Right atrium auricular region (tissue), 2 donors: ENCODE measurements around the gene HHLA2. TPM values are rescaled to one million over a fixed set of nuclear protein-coding genes. Genes with fewer than 3 reads are reported as not detected.
"Not testable (repeated sequence)": the region's sequence is repeated elsewhere in the genome, so short reads cannot be mapped to it uniquely, and the experiment has no call there.

Experiments
- DNase-seq: peaks from one replicate; pipeline ENCODE4 v3.0.0-alpha.2; 2019; ENCODE audit warnings: low spot score
- H3K27ac ChIP-seq, 2 donors: fragments of 200-600 bp; sonication (generic); 1 replicate in 1 of 2; 2 replicates in 1 of 2; pipeline ENCODE4 v1.5.1; 2016 to 2019
- H3K27me3 ChIP-seq, 2 donors: fragments of 200-600 bp; sonication (generic); one replicate each; pipeline versions ENCODE4 v1.5.1 to v1.6.0; 2017 to 2019
- H3K36me3 ChIP-seq: fragments of 200-600 bp; sonication (generic); one replicate; pipeline ENCODE4 v1.5.1; 2016
- H3K4me1 ChIP-seq, 2 donors: fragments of 200-600 bp; sonication (generic); one replicate each; pipeline versions ENCODE4 v1.5.1 to v1.6.0; 2017 to 2019
- H3K4me3 ChIP-seq, 2 donors: fragments of 200-600 bp; sonication (generic); 1 replicate in 1 of 2; 2 replicates in 1 of 2; pipeline ENCODE4 v1.5.1; 2017 to 2019; ENCODE audit warnings: mild to moderate bottlenecking in 1 of 2, moderate library complexity in 1 of 2
- H3K9me3 ChIP-seq, 2 donors: fragments of 200-600 bp; sonication (generic); one replicate each; pipeline ENCODE4 v1.5.1; 2019
- total RNA-seq, 2 donors: library from RNA; depleted of rRNA; stranded (reverse); fragments of >200 nt; gene quantifications; one replicate each; pipeline ENCODE4 v1.1.0, GENCODE V29; 2016
- TF ChIP-seq, protein P1 (sequence below), 2 donors: fragments of 200-600 bp; sonication (generic); IDR thresholded peaks; one replicate each; pipeline ENCODE4 v1.5.1; 2019; ENCODE audit warnings: antibody characterized with exemption in 2 of 2

Gene HHLA2, protein sequence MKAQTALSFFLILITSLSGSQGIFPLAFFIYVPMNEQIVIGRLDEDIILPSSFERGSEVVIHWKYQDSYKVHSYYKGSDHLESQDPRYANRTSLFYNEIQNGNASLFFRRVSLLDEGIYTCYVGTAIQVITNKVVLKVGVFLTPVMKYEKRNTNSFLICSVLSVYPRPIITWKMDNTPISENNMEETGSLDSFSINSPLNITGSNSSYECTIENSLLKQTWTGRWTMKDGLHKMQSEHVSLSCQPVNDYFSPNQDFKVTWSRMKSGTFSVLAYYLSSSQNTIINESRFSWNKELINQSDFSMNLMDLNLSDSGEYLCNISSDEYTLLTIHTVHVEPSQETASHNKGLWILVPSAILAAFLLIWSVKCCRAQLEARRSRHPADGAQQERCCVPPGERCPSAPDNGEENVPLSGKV
- total RNA-seq: not detected

DNA sequence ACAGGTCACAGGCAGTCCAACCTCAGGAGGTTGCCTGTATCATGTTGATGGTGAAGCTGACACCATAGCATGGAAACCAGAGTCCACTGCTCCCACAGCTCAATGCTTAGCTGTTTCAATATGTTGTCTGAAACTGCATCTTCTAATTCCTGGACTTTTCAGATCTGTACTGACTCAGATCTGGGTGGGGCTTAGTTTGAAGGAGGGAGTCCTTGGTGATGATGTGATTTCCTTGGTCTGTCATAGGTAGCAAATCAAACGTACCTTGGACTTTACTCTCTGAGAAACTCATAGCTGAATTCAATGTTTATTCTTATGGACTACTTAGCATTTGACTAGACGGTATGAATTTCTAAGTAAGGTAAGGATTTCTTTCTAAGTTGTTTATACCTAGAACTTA is at the start of gene HHLA2:
Gene HHLA2 (plus strand): TSS at position 310 of the 400 bp plus-strand sequence. CDS start 55,266 bp downstream, outside the sequence.
- DNase-seq: no peak
- no peaks in the 10 kb centered on the region for H3K4me1 ChIP-seq
- H3K4me3 ChIP-seq: no peak within 1 kb of the TSS
- H3K27me3 ChIP-seq: no peaks in the 10 kb centered on the region
- H3K9me3 ChIP-seq: no peaks in the 10 kb centered on the region
- TF ChIP-seq, protein P1, sequence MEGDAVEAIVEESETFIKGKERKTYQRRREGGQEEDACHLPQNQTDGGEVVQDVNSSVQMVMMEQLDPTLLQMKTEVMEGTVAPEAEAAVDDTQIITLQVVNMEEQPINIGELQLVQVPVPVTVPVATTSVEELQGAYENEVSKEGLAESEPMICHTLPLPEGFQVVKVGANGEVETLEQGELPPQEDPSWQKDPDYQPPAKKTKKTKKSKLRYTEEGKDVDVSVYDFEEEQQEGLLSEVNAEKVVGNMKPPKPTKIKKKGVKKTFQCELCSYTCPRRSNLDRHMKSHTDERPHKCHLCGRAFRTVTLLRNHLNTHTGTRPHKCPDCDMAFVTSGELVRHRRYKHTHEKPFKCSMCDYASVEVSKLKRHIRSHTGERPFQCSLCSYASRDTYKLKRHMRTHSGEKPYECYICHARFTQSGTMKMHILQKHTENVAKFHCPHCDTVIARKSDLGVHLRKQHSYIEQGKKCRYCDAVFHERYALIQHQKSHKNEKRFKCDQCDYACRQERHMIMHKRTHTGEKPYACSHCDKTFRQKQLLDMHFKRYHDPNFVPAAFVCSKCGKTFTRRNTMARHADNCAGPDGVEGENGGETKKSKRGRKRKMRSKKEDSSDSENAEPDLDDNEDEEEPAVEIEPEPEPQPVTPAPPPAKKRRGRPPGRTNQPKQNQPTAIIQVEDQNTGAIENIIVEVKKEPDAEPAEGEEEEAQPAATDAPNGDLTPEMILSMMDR (IDR thresholded peaks at IDR 0.05): no peak
- H3K36me3 ChIP-seq: no peaks in the 10 kb centered on the region
- H3K27ac ChIP-seq: no peak within 1 kb of the TSS

- H3K4me3 ChIP-seq: no peak overlapping the region
- TF ChIP-seq, protein P1 (IDR thresholded peaks at IDR 0.05): no peak
- no peaks in the 10 kb centered on the region for H3K36me3 ChIP-seq
- no peaks in the 10 kb centered on the region for H3K27me3 ChIP-seq
- H3K27ac ChIP-seq: no peak overlapping the region
- H3K4me1 ChIP-seq: no peaks in the 10 kb centered on the region
- DNase-seq: no peak
- no peaks in the 10 kb centered on the region for H3K9me3 ChIP-seq
Measured at GRCh38 chr3:108250626-108251025, 45.7 kb upstream of the HHLA2 start.

DNA sequence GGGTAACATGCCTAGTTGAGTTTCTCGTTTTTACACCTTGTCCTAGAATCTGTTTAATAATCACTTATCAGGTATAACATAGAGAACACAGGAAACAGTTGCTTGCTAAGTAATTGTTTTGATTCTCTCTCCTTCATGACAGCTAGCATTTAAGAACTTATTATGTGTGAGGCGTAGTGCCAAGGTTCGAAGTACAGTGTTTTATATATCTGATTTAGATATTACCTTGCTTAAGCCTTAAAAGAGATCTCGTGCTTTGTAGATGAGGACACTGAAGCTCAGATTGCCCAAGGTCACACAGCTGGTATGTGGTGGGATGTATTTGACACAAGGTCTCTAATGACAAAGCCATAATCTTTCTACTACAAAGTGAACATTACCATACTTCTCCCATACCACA is 45.1 kb upstream of the HHLA2 start:
- H3K27me3 ChIP-seq: no peaks in the 10 kb centered on the region
- no peaks in the 10 kb centered on the region for H3K4me1 ChIP-seq
- DNase-seq: no peak
- H3K9me3 ChIP-seq: no peaks in the 10 kb centered on the region
- no peak overlapping the region for H3K4me3 ChIP-seq
- H3K27ac ChIP-seq: no peak overlapping the region
- no peaks in the 10 kb centered on the region for H3K36me3 ChIP-seq
- TF ChIP-seq, protein P1 (IDR thresholded peaks at IDR 0.05): no peak

DNA sequence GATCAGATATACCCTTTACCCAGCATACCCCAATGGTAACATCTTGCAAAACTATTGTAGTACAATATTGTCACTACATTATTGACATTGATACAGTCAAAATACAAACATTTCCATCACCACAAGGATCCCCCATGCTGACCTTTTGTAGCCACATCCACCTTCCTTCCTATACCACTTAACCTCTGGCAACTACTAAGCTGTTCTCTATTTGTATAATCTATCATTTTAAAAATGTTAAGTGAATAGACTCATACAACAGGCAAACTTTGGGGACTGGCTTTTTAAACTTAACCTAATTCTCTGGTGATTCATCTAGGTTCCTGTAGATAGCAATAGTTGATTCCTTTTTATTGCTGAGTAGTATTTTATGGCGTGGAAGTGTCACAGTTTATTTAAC is 44.5 kb upstream of the HHLA2 start:
- H3K4me1 ChIP-seq: no peaks in the 10 kb centered on the region
- H3K4me3 ChIP-seq: no peak overlapping the region
- H3K9me3 ChIP-seq: no peaks in the 10 kb centered on the region
- no peak overlapping the region for H3K27ac ChIP-seq
- no peaks in the 10 kb centered on the region for H3K27me3 ChIP-seq
- TF ChIP-seq, protein P1 (IDR thresholded peaks at IDR 0.05): no peak
- no peaks in the 10 kb centered on the region for H3K36me3 ChIP-seq
- no peak for DNase-seq

DNA sequence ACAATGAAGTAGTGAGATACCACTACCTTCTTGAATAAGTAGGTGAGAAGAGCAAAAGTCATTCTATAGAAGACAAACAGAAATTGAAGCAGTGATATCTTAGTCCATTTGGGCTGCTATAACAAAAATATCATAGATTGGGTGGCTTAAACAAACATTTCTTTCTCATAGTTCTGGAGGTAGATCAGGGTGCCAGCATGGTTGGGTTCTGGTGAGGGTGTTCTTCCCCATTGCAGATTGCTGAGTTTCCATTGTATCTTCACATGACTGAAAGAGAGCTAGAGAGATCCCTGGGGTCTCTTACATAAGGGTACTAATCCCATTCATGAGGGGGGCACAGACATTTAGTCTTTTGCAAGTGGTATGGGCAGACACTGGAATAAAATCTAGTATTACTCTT is 41.2 kb upstream of the HHLA2 start:
- TF ChIP-seq, protein P1 (IDR thresholded peaks at IDR 0.05): no peak
- no peak for DNase-seq
- no peak overlapping the region for H3K4me3 ChIP-seq
- H3K27ac ChIP-seq: no peak overlapping the region
- no peaks in the 10 kb centered on the region for H3K4me1 ChIP-seq
- no peaks in the 10 kb centered on the region for H3K9me3 ChIP-seq
- H3K36me3 ChIP-seq: no peaks in the 10 kb centered on the region
- H3K27me3 ChIP-seq: no peaks in the 10 kb centered on the region

GRCh38 chr3:108264534-108265298 is 31.6 kb upstream of the HHLA2 start:
- not testable (repeated sequence) for H3K27ac ChIP-seq, H3K36me3 ChIP-seq, H3K4me3 ChIP-seq, DNase-seq, H3K9me3 ChIP-seq, H3K27me3 ChIP-seq, H3K4me1 ChIP-seq

- not testable (repeated sequence) for DNase-seq, H3K27ac ChIP-seq, H3K36me3 ChIP-seq, H3K9me3 ChIP-seq, H3K27me3 ChIP-seq, H3K4me3 ChIP-seq, H3K4me1 ChIP-seq
Measured at GRCh38 chr3:108268235-108268634, 28.1 kb upstream of the HHLA2 start.
